Pancreas (tissue), 10 donors: ENCODE data around the gene ECHDC3. TPM values are rescaled to one million over a fixed set of nuclear protein-coding genes. Genes with fewer than 3 reads are reported as not detected.

ENCODE experiments used
- ATAC-seq, 4 donors: fragments of 200-7000 bp; cut with Tn5 transposase; one replicate each; pipeline versions ENCODE4 v1.8.0 to v1.9.1; 2020; ENCODE audit warnings: mild to moderate bottlenecking in 4 of 4, moderate library complexity in 4 of 4
- DNase-seq, 6 donors: peaks; one replicate each; pipeline ENCODE4 v3.0.0-alpha.2; 2020
- FAIRE-seq: peaks from 2 replicates; lab custom pipeline; 2012; peaks lifted over from hg19 to GRCh38; lab: Jason Lieb, UNC
- H3K27ac ChIP-seq, 4 donors: fragments of 200-600 bp; sonication (generic); 1 replicate in 3 of 4; 2 replicates in 1 of 4; pipeline versions ENCODE4 v1.5.0 to v1.8.0; 2020
- H3K27me3 ChIP-seq, 4 donors: fragments of 200-600 bp; one replicate each; pipeline ENCODE4 v1.8.0; 2021
- H3K36me3 ChIP-seq, 3 donors: fragments of 200-600 bp; sonication (generic) in 1 of 3; one replicate each; pipeline versions ENCODE4 v1.5.0 to v1.8.0; 2020 to 2021
- H3K4me1 ChIP-seq, 3 donors: fragments of 200-600 bp; one replicate each; pipeline ENCODE4 v1.8.0; 2021
- H3K4me3 ChIP-seq, 4 donors: fragments of 200-600 bp; sonication (generic) in 2 of 4; one replicate each; pipeline versions ENCODE4 v1.5.0 to v1.8.0; 2020 to 2021
- H3K9me3 ChIP-seq, 4 donors: fragments of 200-600 bp; one replicate each; pipeline ENCODE4 v1.8.0; 2021
- WGBS, 2 donors: extraction: QIAGEN DNeasy Blood & Tissue Kit; methylation state at CpG; one replicate each; pipeline ENCODE4 v1.1.7; 2013; 5-methylcytosine and 5-hydroxymethylcytosine counted together
- intact Hi-C, 3 donors: fragments of 100-400 bp; cut with DNase I; formaldehyde crosslinking; loops; one replicate each; pipeline versions ENCODE4 v1.11.1 to v1.14.2; 2022
- polyA plus RNA-seq, 2 donors: library from polyadenylated mRNA; stranded (reverse); fragments of 200-250 nt; gene quantifications; one replicate each; pipeline ENCODE4 v1.2.3, GENCODE V29; 2013
- total RNA-seq, 6 donors: library from RNA; stranded (reverse); fragmentation: NEBNext Ultra II Directional in 4 of 6; extraction: Animal tissue kit (Norgen Biotek cat#: 25700) in 4 of 6; gene quantifications; one replicate each; pipeline versions ENCODE4 v1.2.1 to v1.2.4, GENCODE V29; 2021 to 2023
- TF ChIP-seq, protein P1 (sequence below), 4 donors: fragments of 200-600 bp; sonication (generic) in 3 of 4; IDR thresholded peaks; one replicate each; pipeline versions ENCODE4 v1.5.0 to v1.8.0; 2021; ENCODE audit warnings: antibody characterized with exemption in 4 of 4
- donor health status: healthy with polysubstance abuse.
- donor health status: DM: no; HTN: no; CAD: no; lungs with moderate emphysema.
- donor health status: DM: no; HTN: no; CAD: no.
- donor health status: control.
- donor health status: control.
- donor health status: Bipolar disorder and iron deficiency.
- donor health status: DM: yes; HTN: yes; CAD: no.
- donor health status: DM: no; HTN: no; CAD: no.
- donor health status: DM: no; HTN: no; CAD: no.
- donor health status: DM: yes; HTN: yes; CAD: no.

Gene ECHDC3
- total and polyA plus RNA-seq, 8 donors: 9.7 to 19.6 (median 16.6) TPM

DNA sequence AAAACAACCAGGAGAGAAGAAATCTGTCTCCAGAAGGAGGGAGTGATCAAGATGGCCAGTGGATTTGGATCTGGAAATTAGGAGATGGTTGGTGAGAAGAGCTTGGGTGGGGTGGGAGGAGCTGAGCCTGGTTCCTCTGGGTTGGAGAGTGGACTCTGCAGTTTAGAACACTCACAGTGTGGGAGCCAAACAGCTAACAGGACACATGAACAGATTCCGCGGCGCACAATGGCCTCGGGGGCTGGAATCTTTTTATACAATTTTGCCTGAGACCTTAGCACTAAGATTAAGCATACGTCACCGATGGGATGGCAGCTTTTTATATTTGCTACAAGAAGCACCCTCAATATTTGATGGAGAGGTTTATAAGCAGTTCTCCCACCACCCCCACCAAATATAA is 2.9 kb downstream of the ECHDC3 start:
- H3K4me1 ChIP-seq: peaks cover 0 to 13% (median 3%) of the 10 kb centered on the region in 3 donors
- WGBS, 2 donors: 78 to 83% methylated on average over 6 of the region's 6 CpGs
- H3K27ac ChIP-seq: no peak overlapping the region
- ATAC-seq (no peak), DNase-seq (no peak), FAIRE-seq (no peak)
- no peaks in the 10 kb centered on the region for H3K36me3 ChIP-seq
- TF ChIP-seq, protein P1, sequence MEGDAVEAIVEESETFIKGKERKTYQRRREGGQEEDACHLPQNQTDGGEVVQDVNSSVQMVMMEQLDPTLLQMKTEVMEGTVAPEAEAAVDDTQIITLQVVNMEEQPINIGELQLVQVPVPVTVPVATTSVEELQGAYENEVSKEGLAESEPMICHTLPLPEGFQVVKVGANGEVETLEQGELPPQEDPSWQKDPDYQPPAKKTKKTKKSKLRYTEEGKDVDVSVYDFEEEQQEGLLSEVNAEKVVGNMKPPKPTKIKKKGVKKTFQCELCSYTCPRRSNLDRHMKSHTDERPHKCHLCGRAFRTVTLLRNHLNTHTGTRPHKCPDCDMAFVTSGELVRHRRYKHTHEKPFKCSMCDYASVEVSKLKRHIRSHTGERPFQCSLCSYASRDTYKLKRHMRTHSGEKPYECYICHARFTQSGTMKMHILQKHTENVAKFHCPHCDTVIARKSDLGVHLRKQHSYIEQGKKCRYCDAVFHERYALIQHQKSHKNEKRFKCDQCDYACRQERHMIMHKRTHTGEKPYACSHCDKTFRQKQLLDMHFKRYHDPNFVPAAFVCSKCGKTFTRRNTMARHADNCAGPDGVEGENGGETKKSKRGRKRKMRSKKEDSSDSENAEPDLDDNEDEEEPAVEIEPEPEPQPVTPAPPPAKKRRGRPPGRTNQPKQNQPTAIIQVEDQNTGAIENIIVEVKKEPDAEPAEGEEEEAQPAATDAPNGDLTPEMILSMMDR (IDR thresholded peaks at IDR 0.05): no peak
- H3K4me3 ChIP-seq: no peak overlapping the region
- intact Hi-C loops: no loop called here
- H3K9me3 ChIP-seq: no peaks in the 10 kb centered on the region
- H3K27me3 ChIP-seq: no peaks in the 10 kb centered on the region

- peaks cover 0 to 13% (median 3%) of the 10 kb centered on the region in 3 donors for H3K4me1 ChIP-seq
- intact Hi-C loops: no loop called here
- FAIRE-seq (no peak), ATAC-seq (no peak), DNase-seq (no peak)
- 30 to 35% methylated on average over 13 of the region's 13 CpGs for WGBS, 2 donors
- no peaks in the 10 kb centered on the region for H3K27me3 ChIP-seq
- H3K4me3 ChIP-seq: no peak overlapping the region
- TF ChIP-seq, protein P1 (IDR thresholded peaks at IDR 0.05): no peak
- H3K36me3 ChIP-seq: no peaks in the 10 kb centered on the region
- no peak overlapping the region for H3K27ac ChIP-seq
- no peaks in the 10 kb centered on the region for H3K9me3 ChIP-seq
Observed at GRCh38 chr10:11746883-11747539, 4.8 kb downstream of the ECHDC3 start.

GRCh38 chr10:11748866-11749265 is 6.7 kb downstream of the ECHDC3 start:
- FAIRE-seq (no peak), DNase-seq (no peak), ATAC-seq (no peak)
- no peak overlapping the region for H3K27ac ChIP-seq
- intact Hi-C loops: no loop called here
- H3K4me1 ChIP-seq: peaks cover 0 to 7% (median 0%) of the 10 kb centered on the region in 3 donors
- no peaks in the 10 kb centered on the region for H3K36me3 ChIP-seq
- no peak overlapping the region for H3K4me3 ChIP-seq
- WGBS, 2 donors: 75 to 77% methylated on average over 5 of the region's 5 CpGs
- TF ChIP-seq, protein P1 (IDR thresholded peaks at IDR 0.05): no peak
- H3K9me3 ChIP-seq: no peaks in the 10 kb centered on the region
- H3K27me3 ChIP-seq: no peaks in the 10 kb centered on the region

DNA sequence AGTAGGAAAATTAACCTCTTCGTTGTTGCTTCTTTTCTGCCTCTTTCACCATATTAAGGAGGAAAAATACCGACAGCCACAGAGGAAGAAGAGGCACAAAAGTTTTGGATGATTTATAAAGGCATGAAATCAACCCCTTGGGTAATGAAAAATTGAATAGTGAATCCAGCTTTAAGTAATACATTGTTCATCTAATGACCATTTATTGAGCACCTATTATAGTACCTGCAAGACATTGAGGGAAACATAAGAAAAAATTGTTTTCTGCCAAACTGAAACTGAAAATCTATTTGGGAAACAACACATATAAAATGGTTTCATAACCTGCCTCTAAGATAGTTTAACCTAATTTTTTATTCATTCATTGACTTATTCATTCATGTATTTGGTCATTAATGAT is 8.2 kb downstream of the ECHDC3 start:
- intact Hi-C loops: loop anchor here in 1 of 3 donors (10.0 kb wide), 1 partner anchor 236 kb away; no protein-coding TSS in a partner anchor
- Histone ChIP-seq H3K27me3 (no peaks in the 10 kb centered on the region), H3K9me3 (no peaks in the 10 kb centered on the region), H3K36me3 (peaks cover 0 to under 1% (median 0%) of the 10 kb centered on the region in 3 donors), H3K4me3 (no peak overlapping the region), H3K27ac (no peak overlapping the region), H3K4me1 (peaks cover 0 to 7% (median 0%) of the 10 kb centered on the region in 3 donors)
- 93 to 96% methylated on average over 2 of the region's 2 CpGs for WGBS, 2 donors
- FAIRE-seq: no peak
- ATAC-seq: no peak
- no peak for DNase-seq
- TF ChIP-seq, protein P1 (IDR thresholded peaks at IDR 0.05): no peak

- no peak for DNase-seq
- H3K27me3 ChIP-seq: no peaks in the 10 kb centered on the region
- H3K4me3 ChIP-seq: no peak overlapping the region
- TF ChIP-seq, protein P1 (IDR thresholded peaks at IDR 0.05): no peak
- H3K36me3 ChIP-seq: peaks cover 0 to 8% (median 5%) of the 10 kb centered on the region in 3 donors
- 0 to 2% methylated on average over 1 of the region's 1 CpG for WGBS, 2 donors
- no peaks in the 10 kb centered on the region for H3K9me3 ChIP-seq
- FAIRE-seq: no peak
- H3K4me1 ChIP-seq: peaks cover 18 to 20% (median 19%) of the 10 kb centered on the region in 3 donors
- intact Hi-C loops: loop anchor here in 1 of 3 donors (10.0 kb wide), 1 partner anchor 239 kb away; no protein-coding TSS in a partner anchor
- H3K27ac ChIP-seq: no peak overlapping the region
- no peak for ATAC-seq
Observed at GRCh38 chr10:11754173-11754572, 12.0 kb downstream of the ECHDC3 start.
